HG02970 (cell line): ENCODE results near the gene MRPL27.

Experiments
- ATAC-seq: cut with Tn5 transposase; IDR thresholded peaks from one replicate; pipeline ENCODE4 v1.9.1; 2021; ENCODE audit warnings: mild to moderate bottlenecking, moderate library complexity, moderate number of reproducible peaks; ENCODE audit not compliant: unreplicated experiment, low FRiP score

Gene MRPL27

GRCh38 chr17:50319306-50320004 lies 53.5 kb downstream of the MRPL27 start:
- no peak for ATAC-seq

DNA sequence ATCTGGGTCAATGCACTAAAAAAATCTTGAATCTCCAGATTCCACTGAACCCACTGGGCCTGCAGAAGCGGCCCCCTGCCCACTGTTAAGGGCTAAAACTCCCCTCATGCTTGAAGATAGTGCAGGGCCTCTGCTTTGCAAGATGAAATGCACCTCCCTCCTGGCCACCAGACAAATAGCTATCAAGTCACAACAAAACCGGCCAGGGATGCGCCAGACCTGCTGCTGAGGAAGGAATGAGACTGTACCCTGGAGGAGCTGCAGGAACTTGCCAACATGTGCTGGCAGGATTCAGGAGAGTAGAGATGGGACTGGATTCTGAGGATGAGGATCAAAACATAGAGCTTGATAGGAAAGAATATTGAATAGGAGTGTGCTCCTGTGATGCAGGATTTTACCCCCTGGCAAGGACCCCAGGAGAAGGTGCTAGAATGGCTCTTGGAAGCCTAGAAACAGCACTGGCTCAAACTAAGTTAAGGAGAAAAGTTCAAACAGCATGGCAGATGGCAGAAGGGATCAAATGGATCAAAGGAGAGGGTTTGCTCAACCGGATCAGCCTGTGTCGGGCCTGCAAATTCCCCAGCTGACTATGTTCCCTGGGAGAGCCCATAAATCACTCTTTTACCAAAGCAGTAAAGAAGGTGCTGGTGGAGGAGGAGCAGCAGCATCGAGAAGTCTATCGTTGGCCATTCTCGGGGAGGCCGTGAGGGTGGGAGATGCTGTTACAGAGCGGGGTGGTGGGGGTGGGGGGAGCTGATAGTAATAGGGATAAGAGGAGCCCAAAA lies 54.3 kb downstream of the MRPL27 start:
- no peak for ATAC-seq
